ENCODE data around the gene RPL32.
"Not testable (repeated sequence)": the region's sequence is repeated elsewhere in the genome, so short reads cannot be mapped to it uniquely, and the experiment has no call there.

The RPL32 gene

GRCh38 chr3:12808587-12808986, 32.8 kb downstream of the RPL32 start:
- ATAC-seq (no peak), DNase-seq (no peak)

- DNase-seq (no peak), ATAC-seq (no peak)
These were observed 33.6 kb downstream of the RPL32 start for GRCh38 chr3:12807601-12808359.

- DNase-seq (no peak), ATAC-seq (no peak)
These were observed 34.3 kb downstream of the RPL32 start for GRCh38 chr3:12807066-12807465.

- ATAC-seq (no peak), DNase-seq (no peak)
These were observed 38.0 kb downstream of the RPL32 start for GRCh38 chr3:12803371-12803770.

- ATAC-seq, result no peak
These were observed 41.6 kb downstream of the RPL32 start for GRCh38 chr3:12799525-12800440.

GRCh38 chr3:12798559-12799179, 42.7 kb downstream of the RPL32 start:
- DNase-seq (no peak), ATAC-seq (no peak)

More at GRCh38 chr3:12799525-12800440, 41.6 kb downstream of the RPL32 start:
- DNase-seq, result no peak

GRCh38 chr3:12797892-12798558, 43.3 kb downstream of the RPL32 start:
- no peak for DNase-seq
- peak; percentile 19 for ATAC-seq

GRCh38 chr3:12797124-12797891, 44.1 kb downstream of the RPL32 start:
- no peak for ATAC-seq
- no peak for DNase-seq

GRCh38 chr3:12796171-12797123, 44.9 kb downstream of the RPL32 start, which contains the start of gene CAND2:
TSS of gene CAND2 (plus strand) at chr3:12796680. CDS start at chr3:12796721, 41 bp downstream.
- ATAC-seq (peak; percentile 65), DNase-seq (peak; percentile 48)

GRCh38 chr3:12793701-12794100, 47.7 kb downstream of the RPL32 start:
- DNase-seq, result no peak
- ATAC-seq, result no peak

GRCh38 chr3:12791430-12791829, 49.9 kb downstream of the RPL32 start:
- ATAC-seq (no peak), DNase-seq (no peak)

GRCh38 chr3:12787967-12788690, 53.2 kb downstream of the RPL32 start:
- not testable (repeated sequence) for ATAC-seq, DNase-seq

GRCh38 chr3:12787346-12787745, 54.0 kb downstream of the RPL32 start:
- not testable (repeated sequence) for ATAC-seq
- DNase-seq, result peak; percentile 62

GRCh38 chr3:12785096-12785495, 56.3 kb downstream of the RPL32 start:
- DNase-seq (no peak), ATAC-seq (no peak)
